MV-4-11 (cell line): ENCODE data around the gene NOD2.

ENCODE experiments used
- DNase-seq: peaks from one replicate; lab custom pipeline; 2025; lab: John Stamatoyannopoulos, UW

Gene NOD2

GRCh38 chr16:50670476-50670875 lies 22.9 kb upstream of the NOD2 start:
- no peak for DNase-seq

GRCh38 chr16:50671644-50672260 lies 21.7 kb upstream of the NOD2 start:
- DNase-seq, result peak; percentile 58

DNA sequence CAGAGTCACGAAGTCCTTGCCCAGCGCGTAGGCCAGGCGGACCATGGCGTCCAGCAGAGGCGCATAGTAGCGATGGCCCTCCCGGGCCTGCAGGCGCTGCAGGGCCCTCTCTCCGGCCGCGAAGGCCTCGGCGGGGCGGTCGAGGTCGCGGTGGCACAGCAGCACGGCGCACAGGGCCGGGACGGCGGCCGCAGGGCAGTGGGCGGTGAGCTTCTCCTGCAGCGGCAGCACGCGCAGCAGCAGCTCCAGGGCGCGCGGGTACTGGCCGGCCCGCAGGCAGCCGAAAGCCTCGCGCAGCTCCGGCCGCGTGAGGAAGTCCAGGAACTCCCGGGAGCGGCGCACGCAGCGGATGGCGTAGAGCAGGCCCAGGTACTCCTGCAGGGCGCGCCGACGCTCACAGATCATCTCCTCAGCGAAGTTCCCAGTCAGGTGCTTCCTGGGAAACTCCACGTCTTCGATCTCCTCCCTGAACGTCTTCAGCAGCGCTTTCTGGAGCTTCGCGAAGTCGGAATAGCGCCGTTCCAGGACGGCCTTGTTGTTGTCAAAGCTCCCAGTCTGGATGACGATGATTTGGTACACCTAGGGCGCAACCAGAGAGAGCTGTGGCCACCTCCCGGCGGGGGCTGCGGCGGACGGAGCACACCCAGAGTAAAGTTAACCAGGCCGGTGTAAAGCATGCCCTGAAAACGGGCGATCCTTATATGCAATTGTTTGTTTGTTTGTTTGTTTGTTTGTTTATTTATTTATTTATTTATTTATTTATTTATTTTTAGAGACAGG lies 19.7 kb upstream of the NOD2 start:
- no peak for DNase-seq

DNA sequence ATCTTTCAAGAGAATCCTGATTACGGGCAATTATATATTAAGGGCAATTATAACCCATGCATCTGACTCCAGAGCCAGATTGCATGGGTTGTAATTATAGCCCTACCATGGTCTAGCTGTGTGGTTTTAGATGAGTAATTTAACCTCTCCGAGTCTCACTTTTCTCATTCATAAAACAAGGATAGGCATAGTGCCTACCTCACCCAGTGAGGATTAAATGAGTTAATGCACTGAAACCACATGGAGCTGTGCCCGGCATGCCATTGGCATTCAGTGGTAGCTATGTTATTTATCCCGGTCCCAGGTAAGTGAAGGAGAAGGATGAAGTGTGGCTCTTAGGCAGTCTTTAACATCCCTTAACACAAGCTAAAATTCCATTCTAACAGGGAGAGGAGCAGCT lies 18.6 kb upstream of the NOD2 start:
- DNase-seq, result no peak

DNA sequence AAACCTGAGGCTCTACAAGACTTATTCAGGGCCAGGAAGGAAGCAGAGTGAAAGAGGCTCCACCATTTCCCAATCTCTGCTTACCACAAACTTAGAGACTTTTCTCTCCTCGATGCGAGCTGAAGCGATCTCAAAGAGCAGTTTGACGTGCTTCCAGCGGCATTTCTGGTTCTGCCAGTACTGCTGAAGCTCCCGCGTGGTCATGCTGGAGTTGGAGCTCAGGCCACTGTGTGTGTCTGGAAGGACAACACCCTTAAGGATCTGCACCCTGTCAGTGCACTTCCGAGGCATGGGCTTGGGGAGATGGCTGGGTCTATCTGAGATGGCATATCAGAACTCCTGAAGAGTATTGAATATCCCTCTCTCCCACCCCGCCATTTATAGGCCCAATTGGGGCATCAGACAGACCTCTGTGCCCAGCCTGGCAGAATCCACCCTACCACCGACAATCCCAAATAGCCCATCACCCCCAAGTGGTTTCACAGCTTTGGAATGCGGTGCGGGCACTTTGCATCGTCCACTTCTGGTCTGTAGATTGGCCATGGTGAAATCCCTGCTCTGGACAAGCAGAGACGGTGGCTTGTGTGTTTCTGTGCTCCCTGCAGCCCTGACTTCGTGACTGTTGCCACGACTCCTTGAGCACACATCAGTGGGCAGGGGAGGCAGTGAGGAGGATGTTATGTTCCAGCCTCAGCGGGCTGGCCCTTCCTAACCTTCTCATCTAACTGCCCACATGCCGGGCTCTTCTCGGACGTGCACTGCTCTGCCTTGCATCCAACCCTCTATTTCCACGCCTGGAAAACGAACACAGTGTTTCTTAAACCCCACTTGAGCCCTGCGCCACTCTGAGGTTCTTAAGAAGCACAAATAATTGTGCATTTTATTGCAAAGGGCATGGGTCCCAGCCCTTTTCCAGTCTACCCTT lies 17.5 kb upstream of the NOD2 start:
- no peak for DNase-seq

DNA sequence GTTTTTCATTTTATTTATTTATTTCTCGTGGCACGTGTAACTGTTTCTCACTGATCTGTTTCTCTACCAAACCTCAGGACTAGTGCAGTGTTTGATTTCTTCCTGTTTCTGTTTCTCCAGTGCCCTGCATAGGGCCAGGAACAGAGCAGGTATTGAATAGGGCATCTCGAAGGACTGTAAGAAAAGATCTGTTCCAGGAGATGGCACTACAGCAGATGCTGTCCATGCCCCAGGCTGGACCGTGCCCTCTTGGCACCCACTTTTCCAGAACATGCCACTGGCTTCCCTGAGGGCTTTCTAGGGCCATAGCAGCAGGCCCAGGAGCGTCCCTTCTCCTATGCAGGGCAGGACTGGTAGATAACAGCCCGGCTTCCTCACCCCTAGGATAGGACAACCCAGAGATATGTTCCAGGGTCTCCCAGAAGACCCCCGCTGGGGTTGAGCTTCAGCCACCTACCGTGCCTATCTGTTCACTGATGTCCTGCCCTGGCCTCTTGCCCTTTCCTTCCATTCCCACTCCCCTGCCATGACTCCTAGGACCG lies 16.7 kb upstream of the NOD2 start:
- DNase-seq, result no peak

- DNase-seq, result no peak
Measured at GRCh38 chr16:50677351-50677750, 16.1 kb upstream of the NOD2 start.

- DNase-seq, result peak; percentile 57
Measured at GRCh38 chr16:50678531-50678930, 14.9 kb upstream of the NOD2 start.

GRCh38 chr16:50679266-50679665 lies 14.1 kb upstream of the NOD2 start:
- no peak for DNase-seq

GRCh38 chr16:50679676-50680555 lies 13.5 kb upstream of the NOD2 start:
- no peak for DNase-seq

DNA sequence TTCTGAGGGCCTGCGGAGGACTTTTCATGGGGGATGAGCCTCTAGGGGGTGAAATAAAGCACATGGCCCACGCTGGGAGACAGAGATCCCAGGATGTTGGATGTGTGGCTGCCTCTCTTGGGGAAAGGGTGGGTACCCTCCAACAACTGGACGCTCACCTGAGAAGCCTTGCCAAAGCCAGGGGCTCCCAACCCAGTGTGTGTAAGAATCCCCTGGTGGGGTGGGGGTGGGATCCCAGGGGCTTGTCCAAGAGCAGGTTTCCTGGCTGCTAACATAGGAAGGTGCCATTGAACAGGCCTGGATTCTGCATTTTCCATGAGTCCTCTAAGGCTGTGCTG lies 12.9 kb upstream of the NOD2 start:
- no peak for DNase-seq

DNA sequence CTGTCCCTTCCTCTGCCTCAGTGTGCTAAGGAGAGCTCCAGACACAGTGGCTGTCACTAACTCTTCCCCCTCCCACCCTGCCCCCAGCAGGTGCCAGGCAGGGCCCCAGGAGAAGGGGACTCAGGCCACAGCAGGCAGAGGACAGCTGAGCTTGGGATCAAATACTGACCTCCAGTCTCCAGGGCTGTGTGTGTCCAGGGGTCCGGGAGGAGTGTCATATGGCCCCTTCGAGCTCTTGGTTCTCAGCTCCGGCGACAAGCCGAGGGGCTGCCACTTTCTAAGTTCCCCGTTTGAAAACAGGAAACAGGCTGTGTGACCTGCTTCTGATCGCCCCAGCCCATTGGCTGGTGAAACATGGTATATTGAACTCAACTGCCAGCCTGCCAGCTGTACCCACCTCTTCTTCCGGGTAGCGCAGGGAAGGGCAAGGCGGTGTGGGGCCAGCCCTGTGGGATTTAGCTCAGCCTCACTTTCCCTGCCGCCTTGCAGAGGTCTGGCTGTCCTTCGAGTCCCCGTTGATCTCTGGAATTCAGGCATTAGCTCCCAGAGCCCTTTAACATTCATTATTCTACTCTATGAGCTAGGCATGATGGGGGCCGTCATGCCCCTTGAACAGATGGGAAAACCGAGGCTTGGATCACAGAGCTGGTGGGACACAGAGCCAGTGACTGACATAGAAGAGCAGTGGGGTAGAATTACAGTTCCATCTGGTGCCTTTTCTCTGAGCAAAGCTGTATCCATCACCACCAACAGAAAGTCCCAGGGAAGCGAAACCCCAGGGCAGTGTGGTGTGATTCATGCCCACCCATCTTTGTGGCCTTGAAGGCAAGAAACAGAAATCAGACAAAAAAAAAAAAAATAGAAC lies 12.2 kb upstream of the NOD2 start, which contains the start of gene SNX20:
Gene SNX20, minus strand, starts transcription at position 292 of the 865 bp plus-strand sequence. CDS start 3,786 bp downstream, outside the sequence.
- DNase-seq, result peak; percentile 89

- peak; percentile 95 for DNase-seq
Measured at GRCh38 chr16:50683689-50684374, 9.6 kb upstream of the NOD2 start.

DNA sequence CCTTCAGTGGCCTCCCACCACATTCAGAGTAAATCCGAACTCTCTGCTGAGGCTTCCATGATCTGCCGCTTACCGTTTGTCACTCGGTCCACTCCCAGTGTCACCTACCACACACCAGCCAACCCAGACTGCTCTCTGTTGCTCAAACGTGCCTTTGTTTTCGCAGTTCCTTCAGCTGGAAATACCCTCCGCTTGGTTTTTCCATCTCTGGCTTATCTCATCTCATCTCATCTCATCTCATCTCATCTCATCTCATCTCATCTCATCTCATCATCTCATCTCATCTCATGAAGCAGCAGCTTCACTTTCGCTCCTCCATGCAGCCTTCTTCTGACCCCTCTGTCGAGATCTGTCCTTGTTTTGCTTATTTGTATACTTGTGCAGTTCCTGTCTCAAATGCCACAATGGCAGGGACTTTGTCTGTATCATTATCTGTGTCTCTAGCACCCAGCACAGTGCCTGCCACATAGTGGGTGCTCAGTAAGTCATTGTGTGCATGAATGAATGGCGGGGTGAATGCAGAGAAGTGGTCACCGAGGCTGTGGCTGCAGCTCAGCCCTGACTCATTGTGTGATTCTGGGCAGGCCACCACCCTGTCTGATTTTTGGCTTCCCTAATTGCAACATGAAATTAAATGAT lies 8.5 kb upstream of the NOD2 start:
- peak; percentile 83 for DNase-seq

DNA sequence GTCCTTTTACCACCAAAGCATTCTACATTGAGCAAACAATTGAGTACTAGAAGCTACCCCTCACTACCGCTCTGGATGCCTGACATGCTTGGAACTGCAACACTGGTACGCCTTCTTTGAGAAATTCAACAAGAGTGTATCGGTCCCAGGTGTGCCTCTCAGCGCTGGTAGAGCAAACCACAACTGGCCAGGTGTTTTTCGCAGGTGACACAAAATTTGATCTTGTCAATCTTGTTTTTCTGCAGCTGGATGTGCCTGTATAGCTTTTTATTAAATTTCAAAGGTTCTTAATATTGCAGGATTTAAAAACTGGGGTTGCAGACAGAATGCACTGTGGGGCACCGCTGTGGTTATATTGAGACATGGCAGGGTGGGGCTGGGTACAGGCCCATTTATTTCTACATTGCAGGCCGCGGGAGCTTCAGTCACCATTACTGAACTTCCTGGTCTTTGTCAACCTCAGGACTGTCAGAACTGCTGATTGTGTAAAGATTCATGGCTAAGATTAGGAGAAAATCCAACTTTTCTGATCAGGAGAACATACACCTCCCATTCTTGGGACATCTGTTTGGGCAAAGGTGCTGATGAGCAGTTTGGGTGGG lies 7.8 kb upstream of the NOD2 start:
- peak; percentile 81 for DNase-seq

GRCh38 chr16:50688083-50688482 lies 5.3 kb upstream of the NOD2 start:
- no peak for DNase-seq

GRCh38 chr16:50688867-50689266 lies 4.5 kb upstream of the NOD2 start:
- peak; percentile 72 for DNase-seq

GRCh38 chr16:50690177-50690576 lies 3.2 kb upstream of the NOD2 start:
- DNase-seq, result no peak

DNA sequence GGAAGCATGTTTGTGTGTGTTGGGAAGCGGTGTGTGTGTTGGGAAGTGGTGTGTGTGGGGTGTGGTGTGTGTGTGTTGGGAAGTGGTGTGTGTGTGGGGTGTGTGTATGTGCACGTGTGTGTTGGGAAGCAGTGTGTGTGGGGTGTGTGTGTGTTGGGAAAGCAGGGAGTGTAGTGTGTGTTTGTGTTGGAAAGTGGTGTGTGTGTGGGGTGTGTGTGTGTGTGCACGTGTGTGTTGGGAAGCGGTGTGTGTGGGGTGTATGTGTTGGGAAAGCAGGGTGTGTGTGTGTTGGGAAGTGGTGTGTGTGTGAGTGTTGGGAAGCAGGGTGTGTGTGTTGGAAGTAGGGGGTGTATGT lies 785 bp upstream of the NOD2 start:
- no peak for DNase-seq
